GM12878 (cell line): Measurements from ENCODE around the gene DPP3. TPM values are rescaled to one million over a fixed set of nuclear protein-coding genes. Genes with fewer than 3 reads are reported as not detected.

Source experiments
- ATAC-seq: fragments of 200-7000 bp; cut with Tn5 transposase; 3 replicates; pipeline ENCODE4 v1.9.1; 2020; ENCODE audit warnings: mild to moderate bottlenecking, moderate library complexity
- BruUV-seq: library from RNA; stranded (reverse); fragments of 400-500 nt; replicated peaks from 2 replicates; lab custom pipeline; 2021; lab: Mats Ljungman, UMichigan
- CTCF ChIA-PET: fragments of 300-600 bp; sonication (Branson Sonifier 250); formaldehyde crosslinking; extraction: SDS; loops from one replicate; lab custom pipeline; 2021; ENCODE audit warnings: inconsistent platforms; lab: Yijun Ruan, JAX
- POLR2A ChIA-PET: fragments of 350-600 bp; formaldehyde crosslinking; extraction: SDS; loops from one replicate; lab custom pipeline; 2021; ENCODE audit warnings: inconsistent platforms; lab: Charles Lee
- RAD21 ChIA-PET: fragments of 300-600 bp; sonication (Branson Sonifier 250); formaldehyde crosslinking; loops from one replicate; lab custom pipeline; 2023; ENCODE audit warnings: antibody characterized with exemption; ENCODE audit not compliant: unreplicated experiment; lab: Charles Lee
- SMC1A ChIA-PET: fragments of 300-600 bp; sonication (Branson Sonifier 250); formaldehyde crosslinking; loops from one replicate; lab custom pipeline; 2023; ENCODE audit not compliant: unreplicated experiment, uncharacterized antibody; lab: Charles Lee
- DNase-seq: peaks from one replicate; pipeline ENCODE4 v3.0.0-alpha.2; 2011; ENCODE audit warnings: low read depth, low spot score
- FAIRE-seq: peaks from 3 replicates; lab custom pipeline; 2011; peaks lifted over from hg19 to GRCh38; lab: Jason Lieb, UNC
- H2AFZ ChIP-seq: 2 replicates; pipeline ENCODE4 v1.6.0; 2011; ENCODE audit warnings: low read depth, low read length, control low read depth; ENCODE audit not compliant: control insufficient read depth
- H3K27ac ChIP-seq: 2 replicates; pipeline ENCODE4 v1.5.1; 2011; ENCODE audit warnings: control low read depth; ENCODE audit not compliant: control insufficient read depth, insufficient read depth
- H3K27me3 ChIP-seq, 2 experiments: replicated peaks in 1 of 2; 2 replicates each; pipeline versions ENCODE4 v1.6.0 to v1.6.1; 2011; ENCODE audit warnings: low read length in 1 of 2; ENCODE audit not compliant: control insufficient read depth in 2 of 2, insufficient read depth in 2 of 2
- H3K36me3 ChIP-seq, 2 experiments: 2 replicates each; pipeline ENCODE4 v1.5.1; 2011; ENCODE audit warnings: low read length in 1 of 2; ENCODE audit not compliant: control insufficient read depth in 2 of 2, insufficient read depth in 2 of 2
- H3K4me1 ChIP-seq: 2 replicates; pipeline ENCODE4 v1.6.1; 2011; ENCODE audit warnings: mild to moderate bottlenecking, low read length, moderate library complexity, mixed read lengths; ENCODE audit not compliant: control insufficient read depth, insufficient read depth
- H3K4me2 ChIP-seq: 2 replicates; pipeline ENCODE4 v1.6.0; 2011; ENCODE audit warnings: control low read depth; ENCODE audit not compliant: control insufficient read depth, insufficient read depth
- H3K4me3 ChIP-seq: fragments of 200-600 bp; sonication (generic); 2 replicates; pipeline ENCODE4 v1.5.1; 2016
- H3K79me2 ChIP-seq: 2 replicates; pipeline ENCODE4 v1.6.0; 2011; ENCODE audit warnings: low read length; ENCODE audit not compliant: control insufficient read depth, insufficient read depth
- H3K9ac ChIP-seq: 2 replicates; pipeline ENCODE4 v1.8.0; 2011; ENCODE audit warnings: low read length, control low read depth, mixed read lengths; ENCODE audit not compliant: control insufficient read depth, insufficient read depth
- H3K9me3 ChIP-seq: replicated peaks from 3 replicates; pipeline ENCODE4 v1.5.1; 2011; ENCODE audit warnings: mild to moderate bottlenecking, low read length; ENCODE audit not compliant: control insufficient read depth, insufficient read depth
- H4K20me1 ChIP-seq: 2 replicates; pipeline ENCODE4 v1.6.0; 2011; ENCODE audit not compliant: control insufficient read depth, insufficient read depth
- BACH1 ChIP-seq: fragments of 450-650 bp; IDR thresholded peaks from 2 replicates; pipeline ENCODE4 v1.6.1; 2017; ENCODE audit warnings: mild to moderate bottlenecking, borderline replicate concordance
- EED ChIP-seq: sonication (generic); IDR thresholded peaks from 2 replicates; pipeline ENCODE4 v1.6.1; 2016; ENCODE audit warnings: antibody characterized with exemption, low read depth
- ESRRA ChIP-seq: IDR thresholded peaks from 2 replicates; pipeline ENCODE4 v1.6.1; 2012; ENCODE audit warnings: mild to moderate bottlenecking, low read length, improper control_type of control experiment
- POLR2AphosphoS5 ChIP-seq: IDR thresholded peaks from 2 replicates; pipeline ENCODE4 v1.6.1; 2011; ENCODE audit warnings: mild to moderate bottlenecking, low read length, inconsistent platforms
- SP1 ChIP-seq: IDR thresholded peaks from one replicate; pipeline ENCODE4 v1.6.1; 2011; ENCODE audit warnings: low read depth, low read length
- WGBS: methylation state at CpG from one replicate; pipeline ENCODE4 v1.1.6; 2016; ENCODE audit warnings: low lambda C conversion rate; ENCODE audit not compliant: insufficient replicate concordance, insufficient coverage; ENCODE audit errors: missing lambda C conversion rate; 5-methylcytosine and 5-hydroxymethylcytosine counted together
- in situ Hi-C: fragments of 300-500 bp; cut with MboI; formaldehyde crosslinking; loops from 9 replicates; pipeline ENCODE4 v1.14.3; 2018; ENCODE audit warnings: mixed read lengths
- intact Hi-C: fragments of 100-400 bp; cut with micrococcal nuclease; formaldehyde crosslinking; loops from one replicate; pipeline ENCODE4 v1.14.2; 2022; ENCODE audit not compliant: unreplicated experiment
- polyA plus RNA-seq, 11 experiments: library from polyadenylated mRNA; depleted of rRNA in 4 of 11; unstranded in 6 of 11; stranded (reverse) in 5 of 11; fragments of >200 nt; fragmentation: Nextera tagmentation in 4 of 11; fragmentation: Illumina TruSeq in 1 of 11; extraction: Ambion mirVana in 4 of 11; extraction: Trizol in 1 of 11; gene quantifications; 1 replicate in 1 of 11; 2 replicates in 10 of 11; pipeline versions ENCODE4 v1.2.1 to v1.2.3, GENCODE V29; 2011 to 2016; ENCODE audit warnings: inconsistent platforms in 2 of 11, missing spikeins in 2 of 11, low read depth in 1 of 11
- total RNA-seq, 4 experiments: library from RNA; depleted of rRNA in 3 of 4; stranded (reverse); fragments of >200 nt in 3 of 4; fragmentation: Illumina TruSeq in 1 of 4; extraction: Trizol in 1 of 4; gene quantifications; 2 replicates each; pipeline versions ENCODE4 v1.2.1 to v1.2.3, GENCODE V29; 2013 to 2021
- TF ChIP-seq, protein P1 (sequence below): fragments of 450-650 bp; IDR thresholded peaks from 2 replicates; pipeline ENCODE4 v1.6.1; 2016; ENCODE audit warnings: mild to moderate bottlenecking

The DPP3 gene
- total and polyA plus RNA-seq, 10 of the 15 experiments (the other 5 are each of a cell fraction or from before 2014, with no cell fraction given): 6.0 to 117 (median 78.1) TPM

DNA sequence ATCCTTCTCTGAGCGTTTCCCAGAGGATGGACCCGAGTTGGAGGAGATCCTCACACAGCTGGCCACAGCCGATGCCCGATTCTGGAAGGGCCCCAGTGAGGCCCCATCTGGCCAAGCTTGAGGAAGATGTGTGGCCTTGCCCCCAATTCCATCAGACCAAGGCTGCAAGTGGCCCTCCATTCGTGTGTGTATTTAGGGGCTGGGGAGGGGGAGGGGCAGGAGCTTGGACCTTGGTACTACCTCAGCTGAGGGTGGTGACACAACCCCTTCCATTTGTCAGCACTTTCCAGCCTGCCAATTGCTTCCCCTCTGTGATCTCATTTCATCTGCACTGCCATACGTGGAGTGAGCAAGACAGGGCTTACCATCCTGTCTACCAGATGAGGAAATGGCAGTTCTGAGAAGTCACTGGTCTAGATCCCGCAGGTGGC, 28.9 kb downstream of the DPP3 start:
- CTCF ChIA-PET: interaction anchor here (2.0 to 2.2 kb wide), 2 partner anchors 29 to 169 kb away, joined by 5 read pairs; partner anchors contain the start of genes DPP3 and RBM4B

More for the DNA sequence above, 28.9 kb downstream of the DPP3 start:
- ATAC-seq: no peak
- Histone ChIP-seq H3K9me3 (no peaks in the 10 kb centered on the region), H4K20me1 (no peaks in the 10 kb centered on the region), H3K36me3 (peaks cover 4 to 5% of the 10 kb centered on the region in 2 experiments; a peak in 2 of 4 replicates), H3K4me3 (no peak overlapping the region), H3K4me1 (no peaks in the 10 kb centered on the region), H3K4me2 (no peak overlapping the region), H3K27me3 (no peaks in the 10 kb centered on the region), H3K9ac (no peak overlapping the region), H2AFZ (no peak overlapping the region), H3K27ac (no peak overlapping the region), H3K79me2 (peaks cover 2% of the 10 kb centered on the region; the same call in 1 of the 2 replicates)
- ChIA-PET RAD21 (no interaction called here), SMC1A (no interaction called here), POLR2A (no interaction called here)
- no peak for DNase-seq
- WGBS: 82% methylated on average over 7 of the region's 7 CpGs
- TF ChIP-seq, protein P1, sequence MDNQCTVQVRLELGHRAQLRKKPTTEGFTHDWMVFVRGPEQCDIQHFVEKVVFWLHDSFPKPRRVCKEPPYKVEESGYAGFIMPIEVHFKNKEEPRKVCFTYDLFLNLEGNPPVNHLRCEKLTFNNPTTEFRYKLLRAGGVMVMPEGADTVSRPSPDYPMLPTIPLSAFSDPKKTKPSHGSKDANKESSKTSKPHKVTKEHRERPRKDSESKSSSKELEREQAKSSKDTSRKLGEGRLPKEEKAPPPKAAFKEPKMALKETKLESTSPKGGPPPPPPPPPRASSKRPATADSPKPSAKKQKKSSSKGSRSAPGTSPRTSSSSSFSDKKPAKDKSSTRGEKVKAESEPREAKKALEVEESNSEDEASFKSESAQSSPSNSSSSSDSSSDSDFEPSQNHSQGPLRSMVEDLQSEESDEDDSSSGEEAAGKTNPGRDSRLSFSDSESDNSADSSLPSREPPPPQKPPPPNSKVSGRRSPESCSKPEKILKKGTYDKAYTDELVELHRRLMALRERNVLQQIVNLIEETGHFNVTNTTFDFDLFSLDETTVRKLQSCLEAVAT: no peak
- TF ChIP-seq BACH1 (no peak), POLR2AphosphoS5 (no peak), ESRRA (no peak), EED (no peak), SP1 (no peak)
- intact Hi-C loops (no loop called here), in situ Hi-C loops (no loop called here)
- BruUV-seq: no TSS peak
- FAIRE-seq: no peak
